ENCODE results near the gene HTD2.

Gene HTD2

GRCh38 chr3:58361866-58362265 is 55.5 kb downstream of the HTD2 start:
- Mint-ChIP-seq H3K27ac (no peak overlapping the region), H3K9me3 (peaks cover 10% of the 10 kb centered on the region), H3K4me3 (no peak overlapping the region), H3K27me3 (ENCODE audit: low read depth, poor library complexity) (peaks cover 3% of the 10 kb centered on the region), H3K4me1 (peaks cover 4% of the 10 kb centered on the region), H3K36me3 (ENCODE audit: low read depth) (peaks cover 5% of the 10 kb centered on the region)
- DNase-seq, result no peak
- TF ChIP-seq, protein P1, sequence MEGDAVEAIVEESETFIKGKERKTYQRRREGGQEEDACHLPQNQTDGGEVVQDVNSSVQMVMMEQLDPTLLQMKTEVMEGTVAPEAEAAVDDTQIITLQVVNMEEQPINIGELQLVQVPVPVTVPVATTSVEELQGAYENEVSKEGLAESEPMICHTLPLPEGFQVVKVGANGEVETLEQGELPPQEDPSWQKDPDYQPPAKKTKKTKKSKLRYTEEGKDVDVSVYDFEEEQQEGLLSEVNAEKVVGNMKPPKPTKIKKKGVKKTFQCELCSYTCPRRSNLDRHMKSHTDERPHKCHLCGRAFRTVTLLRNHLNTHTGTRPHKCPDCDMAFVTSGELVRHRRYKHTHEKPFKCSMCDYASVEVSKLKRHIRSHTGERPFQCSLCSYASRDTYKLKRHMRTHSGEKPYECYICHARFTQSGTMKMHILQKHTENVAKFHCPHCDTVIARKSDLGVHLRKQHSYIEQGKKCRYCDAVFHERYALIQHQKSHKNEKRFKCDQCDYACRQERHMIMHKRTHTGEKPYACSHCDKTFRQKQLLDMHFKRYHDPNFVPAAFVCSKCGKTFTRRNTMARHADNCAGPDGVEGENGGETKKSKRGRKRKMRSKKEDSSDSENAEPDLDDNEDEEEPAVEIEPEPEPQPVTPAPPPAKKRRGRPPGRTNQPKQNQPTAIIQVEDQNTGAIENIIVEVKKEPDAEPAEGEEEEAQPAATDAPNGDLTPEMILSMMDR (IDR thresholded peaks at IDR 0.05), result no peak

DNA sequence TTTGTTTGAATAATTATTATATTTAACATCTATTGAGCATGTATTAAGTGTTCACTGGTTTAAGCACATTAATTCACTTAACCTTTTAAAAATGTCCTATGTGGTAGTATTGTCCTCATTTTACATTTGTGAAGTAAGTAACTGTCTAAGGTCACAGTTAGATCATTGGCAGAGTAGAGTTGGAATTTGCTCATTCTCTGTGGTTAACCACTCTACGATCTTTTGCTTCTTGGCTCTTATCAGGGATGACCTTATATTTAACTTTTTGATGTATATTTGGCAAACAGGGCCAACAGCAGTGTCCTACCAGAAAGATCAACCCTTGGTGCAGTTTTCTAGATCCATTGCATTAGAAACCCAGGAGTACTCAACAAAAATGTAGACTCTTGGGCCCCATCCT is 60.4 kb downstream of the HTD2 start:
- Mint-ChIP-seq H3K27me3 (ENCODE audit: low read depth, poor library complexity) (peaks cover 3% of the 10 kb centered on the region), H3K36me3 (ENCODE audit: low read depth) (peaks cover 6% of the 10 kb centered on the region), H3K4me1 (no peaks in the 10 kb centered on the region), H3K4me3 (no peak overlapping the region), H3K27ac (no peak overlapping the region), H3K9me3 (peaks cover 12% of the 10 kb centered on the region)
- no peak for DNase-seq
- TF ChIP-seq, protein P1 (IDR thresholded peaks at IDR 0.05), result no peak

- Mint-ChIP-seq H3K27ac (no peak overlapping the region), H3K27me3 (ENCODE audit: low read depth, poor library complexity) (peaks cover 3% of the 10 kb centered on the region), H3K4me1 (no peaks in the 10 kb centered on the region), H3K4me3 (no peak overlapping the region), H3K36me3 (ENCODE audit: low read depth) (peaks cover 10% of the 10 kb centered on the region), H3K9me3 (peaks cover 12% of the 10 kb centered on the region)
- no peak for DNase-seq
- TF ChIP-seq, protein P1 (IDR thresholded peaks at IDR 0.05), result no peak
Observed at GRCh38 chr3:58369038-58369437, 62.7 kb downstream of the HTD2 start.

Data from nephron progenitor cell (in vitro differentiated cells).